GM18951 (cell line): ENCODE data around the gene U2AF1.
"Not testable (repeated sequence)": the region's sequence is repeated elsewhere in the genome, so short reads cannot be mapped to it uniquely, and the experiment has no call there.

Experiments
- in situ Hi-C: fragments of 300-500 bp; cut with MboI; formaldehyde crosslinking; loops from one replicate; pipeline ENCODE4 v1.12.0; 2022; ENCODE audit warnings: low sequenced_read_pairs, mixed read lengths, inconsistent platforms; ENCODE audit not compliant: unreplicated experiment

Gene U2AF1

DNA sequence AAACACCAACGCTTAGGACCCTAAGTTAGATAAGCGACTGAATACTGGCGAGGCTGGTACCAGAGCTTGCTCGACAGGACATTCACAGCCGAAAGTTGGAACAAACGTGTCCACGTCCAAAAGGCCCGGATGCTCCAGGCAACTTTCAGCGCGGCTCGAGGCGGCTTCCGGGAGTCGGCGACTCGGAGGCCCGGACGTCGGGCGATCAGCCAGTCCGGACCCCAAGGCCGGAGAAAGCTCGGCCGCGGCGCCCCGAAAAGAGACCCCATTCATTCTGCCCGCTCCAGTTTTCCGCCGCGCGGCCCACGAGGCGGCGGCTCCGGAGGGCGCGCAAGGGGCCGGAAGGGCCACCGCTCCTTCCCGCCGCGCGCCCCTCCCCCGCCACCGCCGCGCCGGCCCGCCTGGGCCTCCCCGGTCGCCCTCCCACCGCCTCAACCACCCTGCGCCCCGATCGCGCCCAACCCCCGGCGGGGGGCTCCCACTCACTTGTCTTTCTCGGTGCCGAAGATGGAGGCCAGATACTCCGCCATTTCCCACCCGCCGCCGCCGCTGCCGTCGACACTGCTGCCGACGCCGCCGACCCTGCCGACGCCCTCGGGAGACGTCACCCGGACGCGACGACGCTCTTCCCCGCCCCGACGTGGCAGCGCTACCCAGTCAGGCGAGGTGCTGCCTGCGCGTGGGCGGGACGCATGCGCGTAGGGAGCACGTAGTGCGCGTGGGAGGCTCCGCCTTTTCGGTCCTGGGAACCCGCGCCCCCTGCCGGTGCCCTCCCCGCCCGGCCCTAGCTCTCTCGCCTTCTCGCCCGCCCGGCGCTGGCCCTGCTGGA is at the start of gene U2AF1:
U2AF1 (minus strand) TSS at position 606 of the 829 bp plus-strand sequence; CDS start at position 530, 76 bp downstream.
- in situ Hi-C loops: not testable (repeated sequence)

DNA sequence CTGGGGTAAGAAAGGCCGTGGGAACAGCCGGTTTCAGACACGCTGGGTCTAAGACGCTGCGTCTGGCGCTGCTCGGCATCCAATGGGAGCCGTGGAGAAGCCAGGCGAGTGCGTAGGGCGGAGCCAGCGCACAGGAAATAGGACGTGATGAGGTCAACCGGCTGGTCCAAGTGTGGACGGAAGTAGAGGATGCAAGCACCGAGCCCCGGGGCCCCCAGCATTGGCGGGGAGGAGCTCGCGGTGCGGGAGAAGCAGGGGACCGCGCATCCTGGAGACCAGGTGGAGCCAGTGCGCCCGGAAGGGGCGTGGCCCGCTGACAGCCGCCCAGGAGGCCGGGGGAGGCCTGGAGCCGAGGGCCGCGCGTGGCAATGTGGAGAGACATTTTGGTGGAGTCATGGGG is 46.2 kb upstream of the U2AF1 start:
- in situ Hi-C loops: not testable (repeated sequence)

DNA sequence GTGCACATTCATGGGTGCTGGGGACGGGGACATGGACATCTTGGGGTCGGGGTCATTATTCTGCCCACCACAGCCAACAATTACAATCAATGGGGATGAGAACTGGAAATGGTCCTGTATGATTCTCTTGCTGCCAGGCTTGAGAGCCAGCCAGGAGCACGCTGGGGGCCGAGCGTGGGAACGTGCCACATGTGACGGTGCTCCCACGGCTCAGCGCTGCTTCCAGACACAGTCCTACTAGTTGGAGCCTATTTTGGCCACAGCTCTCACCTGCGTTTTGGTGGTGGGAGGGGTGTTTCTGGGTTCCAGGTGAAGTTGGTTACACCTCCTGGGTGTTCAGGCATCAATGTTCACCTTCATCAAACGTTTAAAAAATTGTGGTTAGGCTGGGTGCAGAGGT is 42.0 kb upstream of the U2AF1 start:
- in situ Hi-C loops: loop anchor here (25.0 kb wide), 1 partner anchor 488 kb away; no protein-coding TSS in a partner anchor

GRCh38 chr21:43147999-43148398 is 40.6 kb upstream of the U2AF1 start:
- in situ Hi-C loops: loop anchor here (25.0 kb wide), 1 partner anchor 489 kb away; no protein-coding TSS in a partner anchor

DNA sequence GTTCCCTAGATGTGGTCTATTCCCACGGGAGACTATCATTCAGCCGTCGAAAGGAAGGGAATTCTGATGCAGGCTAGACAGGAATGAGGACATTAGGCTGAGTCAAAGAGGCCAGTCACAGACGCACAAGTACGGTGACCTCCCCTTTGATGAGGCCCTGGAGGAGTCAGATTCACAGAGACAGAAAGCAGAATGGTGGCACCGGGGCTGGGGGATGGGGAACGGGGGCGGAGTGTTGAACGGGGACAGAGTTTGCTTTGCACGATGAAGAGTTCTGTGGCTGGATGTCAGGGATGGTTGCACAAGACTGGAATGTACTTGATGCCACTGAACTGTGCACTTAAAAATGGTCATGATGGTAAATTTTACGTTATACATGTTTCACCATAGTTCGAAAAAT is 39.3 kb upstream of the U2AF1 start:
- in situ Hi-C loops: loop anchor here (25.0 kb wide), 1 partner anchor 491 kb away; no protein-coding TSS in a partner anchor

- in situ Hi-C loops: loop anchor here (25.0 kb wide), 1 partner anchor 496 kb away; no protein-coding TSS in a partner anchor
Observed at GRCh38 chr21:43141407-43141806, 34.0 kb upstream of the U2AF1 start.

DNA sequence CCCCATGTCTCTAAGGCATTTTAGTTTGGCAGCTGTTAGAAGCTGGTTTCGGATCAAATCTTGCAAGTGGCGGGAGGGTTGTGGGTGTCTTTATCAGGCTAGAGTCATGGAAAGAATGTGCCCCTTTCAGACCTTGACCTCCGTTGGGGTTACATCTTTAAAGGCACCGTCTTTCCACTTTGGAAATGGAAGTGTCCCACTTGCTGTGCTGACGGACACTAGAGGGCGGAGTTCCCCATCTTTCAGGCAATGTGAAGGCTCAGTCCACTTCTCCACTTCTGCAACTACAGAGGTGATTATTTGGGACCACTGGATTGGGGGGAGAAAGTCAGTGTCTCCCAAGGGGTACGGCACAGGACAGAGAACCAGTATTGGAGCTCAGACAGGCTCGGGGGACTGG is 31.6 kb upstream of the U2AF1 start:
- in situ Hi-C loops: loop anchor here (25.0 kb wide), 1 partner anchor 498 kb away; no protein-coding TSS in a partner anchor

DNA sequence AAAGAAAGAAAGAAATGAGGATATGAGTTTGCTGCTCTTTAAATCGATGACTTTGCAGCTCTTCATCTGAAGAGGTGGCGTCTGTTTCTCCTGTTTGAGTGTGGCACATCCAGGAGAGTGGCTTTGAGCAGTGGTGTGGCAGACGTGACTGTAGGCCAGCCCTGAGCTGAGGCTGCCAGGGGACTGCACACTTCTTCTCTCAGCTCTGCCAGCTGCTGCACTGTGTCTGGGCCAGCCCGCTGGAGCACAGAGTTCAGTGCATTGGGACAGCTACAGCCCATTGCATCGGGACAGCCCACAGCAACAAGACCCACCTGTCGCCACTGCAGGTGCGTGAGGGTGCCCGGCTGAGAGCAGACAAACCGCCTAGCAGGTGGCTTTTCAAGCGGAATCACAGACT is 27.1 kb upstream of the U2AF1 start:
- in situ Hi-C loops: loop anchor here (25.0 kb wide), 1 partner anchor 503 kb away; no protein-coding TSS in a partner anchor

DNA sequence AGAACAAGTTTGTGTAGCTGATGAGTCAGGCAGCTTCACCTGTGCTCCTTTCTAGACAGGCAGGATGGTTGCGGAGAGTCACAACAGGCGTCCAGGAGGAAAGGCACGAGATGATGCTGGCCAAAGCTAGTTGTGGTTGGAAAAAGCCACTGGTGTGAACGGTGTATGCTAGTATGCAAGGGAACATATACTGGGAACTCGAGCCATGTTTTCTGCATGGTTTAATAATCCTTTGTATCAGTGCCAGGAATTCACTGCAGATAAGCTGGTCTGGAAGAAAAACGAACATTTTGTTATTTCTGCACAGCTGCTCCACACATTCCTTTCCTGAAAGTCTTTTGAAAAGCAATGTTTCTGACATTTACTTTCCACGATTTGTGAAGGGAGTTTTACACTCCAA is 22.7 kb upstream of the U2AF1 start:
- in situ Hi-C loops: loop anchor here (25.0 kb wide), 1 partner anchor 507 kb away; no protein-coding TSS in a partner anchor

- in situ Hi-C loops: not testable (repeated sequence)
Observed at GRCh38 chr21:43115956-43116355, 8.6 kb upstream of the U2AF1 start.

DNA sequence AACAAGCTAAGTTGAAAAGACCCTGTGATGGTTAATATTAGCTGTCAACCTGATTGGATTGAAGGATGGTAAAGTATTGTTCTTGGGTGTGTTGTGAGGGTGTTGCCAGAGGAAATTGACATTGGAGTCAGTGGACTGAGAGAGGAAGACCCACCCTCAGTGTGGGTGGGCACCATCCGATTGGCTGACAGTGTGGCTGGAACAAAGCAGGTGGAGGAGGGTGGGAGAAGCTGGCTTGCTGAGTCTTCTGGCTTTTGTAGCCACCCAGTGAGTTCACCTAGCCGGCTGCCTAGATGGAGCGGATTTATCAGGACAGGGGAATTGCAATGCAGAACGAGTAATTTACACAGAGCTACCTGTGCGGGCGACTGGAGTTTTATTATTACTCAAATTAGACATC is 7.1 kb upstream of the U2AF1 start:
- in situ Hi-C loops: not testable (repeated sequence)

- in situ Hi-C loops: not testable (repeated sequence)
Observed at GRCh38 chr21:43109006-43109405, 1.6 kb upstream of the U2AF1 start.

DNA sequence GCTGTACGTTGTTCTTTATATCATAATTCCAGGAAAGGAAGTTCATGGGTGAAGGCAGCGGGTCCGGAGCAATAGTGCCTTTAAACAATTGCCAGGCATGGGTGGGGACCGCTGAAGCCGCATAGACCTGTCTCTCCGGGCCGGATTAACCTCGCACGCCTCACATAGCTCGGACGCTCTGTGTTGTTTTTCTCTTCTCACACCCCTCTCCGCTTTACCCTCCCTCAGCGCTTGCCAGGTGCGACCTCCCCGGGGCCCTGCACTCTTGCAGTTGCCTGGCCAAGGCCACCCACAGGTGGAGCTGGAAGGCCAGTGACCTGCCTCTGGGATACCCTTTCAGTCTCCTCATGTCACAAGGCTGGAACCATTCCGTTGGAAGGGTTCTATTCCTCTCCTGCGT is 807 bp upstream of the U2AF1 start:
- in situ Hi-C loops: not testable (repeated sequence)

DNA sequence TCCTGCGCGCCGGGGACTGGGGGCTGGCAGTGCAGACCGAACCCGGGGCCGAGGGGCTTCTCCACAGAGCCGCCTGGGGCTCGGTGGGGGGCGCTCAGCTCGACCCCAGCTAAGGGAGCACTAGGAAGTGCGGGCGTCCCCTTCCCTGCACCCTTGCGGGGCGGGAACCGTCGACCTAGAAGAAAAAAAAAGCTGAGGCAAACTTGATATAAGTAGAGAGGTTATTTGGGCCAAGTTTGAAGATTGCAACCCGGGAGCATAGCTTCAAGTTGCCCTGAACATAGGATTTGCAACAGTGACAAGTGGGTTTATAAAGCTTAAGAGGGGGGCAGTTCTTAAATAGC is 396 bp upstream of the U2AF1 start:
- in situ Hi-C loops: not testable (repeated sequence)

- in situ Hi-C loops: not testable (repeated sequence)
Observed at GRCh38 chr21:43104642-43105041, 2.7 kb downstream of the U2AF1 start.

DNA sequence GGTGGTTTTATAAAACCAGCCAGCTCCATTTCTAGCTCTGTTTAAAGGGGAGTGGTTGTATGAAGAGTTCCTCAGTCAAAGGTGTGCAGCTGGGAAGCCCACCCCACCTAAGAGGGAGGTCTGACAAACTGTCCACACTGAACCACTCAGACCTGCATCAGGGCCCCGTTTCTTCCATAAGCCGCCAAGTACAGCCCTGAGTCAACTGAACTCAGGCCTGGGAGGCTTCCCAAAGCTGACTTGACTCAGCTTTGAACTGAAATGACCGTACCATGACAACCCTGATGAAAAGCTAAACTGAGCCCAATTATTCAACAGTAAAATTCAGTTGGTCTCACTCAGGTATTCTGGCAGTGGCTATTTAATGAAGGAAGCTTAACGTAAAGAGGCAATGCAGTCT is 5.1 kb downstream of the U2AF1 start:
- in situ Hi-C loops: not testable (repeated sequence)

DNA sequence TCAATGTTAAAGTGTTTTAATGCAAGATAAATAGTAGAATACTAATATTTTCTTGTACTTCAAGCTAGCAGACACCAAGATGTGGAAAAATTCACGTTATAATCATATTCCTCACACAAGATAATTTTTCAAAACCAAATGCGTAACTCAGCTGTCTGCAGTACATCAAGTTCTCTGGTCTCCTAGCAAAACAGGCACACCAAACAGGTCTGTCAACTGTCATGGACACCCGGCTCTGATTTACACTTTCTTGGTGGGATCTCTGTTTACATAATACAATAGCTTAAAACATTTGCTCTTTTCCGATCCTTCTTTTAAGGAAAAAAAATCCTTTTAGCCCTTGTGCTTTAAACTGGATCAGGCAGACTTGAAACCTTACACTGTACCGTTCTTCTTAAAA is 5.7 kb downstream of the U2AF1 start:
- in situ Hi-C loops: not testable (repeated sequence)

- in situ Hi-C loops: not testable (repeated sequence)
Observed at GRCh38 chr21:43101000-43101399, 6.4 kb downstream of the U2AF1 start.

DNA sequence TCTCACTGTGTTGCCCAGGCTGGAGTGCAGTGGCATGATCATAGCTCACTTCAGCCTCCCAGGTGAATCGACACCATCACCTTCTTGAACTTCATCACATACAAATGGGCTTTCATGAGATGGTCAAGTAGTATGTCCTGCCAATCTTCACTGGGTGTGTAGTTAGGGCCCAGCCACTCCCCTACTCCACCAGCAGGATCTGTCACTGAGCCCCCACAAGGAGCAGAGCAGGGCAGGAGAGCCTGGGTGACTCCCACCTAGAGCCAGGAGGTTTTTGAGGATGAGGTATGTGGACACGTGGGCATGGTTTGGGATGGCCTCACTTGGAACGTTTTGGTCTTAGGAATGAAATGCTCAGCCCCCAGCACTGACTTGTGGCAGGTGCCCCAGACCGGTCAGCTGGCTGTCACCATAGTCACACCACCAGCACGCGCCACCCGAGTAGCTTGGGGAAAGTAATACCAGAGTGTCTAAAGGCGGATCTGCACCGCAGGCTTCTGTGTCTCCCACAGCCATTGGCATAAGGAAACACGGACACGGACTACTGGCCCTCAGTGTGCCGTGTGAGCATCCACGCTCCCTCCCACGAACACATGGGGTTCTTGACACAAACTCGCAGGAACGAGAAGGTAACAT is 15.3 kb downstream of the U2AF1 start:
- in situ Hi-C loops: not testable (repeated sequence)

GRCh38 chr21:43090947-43091346 is 16.4 kb downstream of the U2AF1 start:
- in situ Hi-C loops: not testable (repeated sequence)

GRCh38 chr21:43089463-43089862 is 17.9 kb downstream of the U2AF1 start:
- in situ Hi-C loops: not testable (repeated sequence)
